HepG2 (cell line): Measurements from ENCODE around the gene PEX14. TPM values are rescaled to one million over a fixed set of nuclear protein-coding genes. Genes with fewer than 3 reads are reported as not detected.

Source experiments
- CSRNP1 ChIP-seq: sonication (generic); formaldehyde crosslinking; IDR thresholded peaks from 2 replicates; pipeline ENCODE4 v1.8.1; 2023; ENCODE audit warnings: mild to moderate bottlenecking, missing genetic modification reagents
- GATAD2A ChIP-seq: IDR thresholded peaks from 2 replicates; pipeline ENCODE4 v1.6.1; 2016
- GPN1 ChIP-seq: sonication (generic); formaldehyde crosslinking; IDR thresholded peaks from 2 replicates; pipeline ENCODE4 v1.5.1; 2020; ENCODE audit warnings: missing genetic modification reagents, borderline replicate concordance
- NFYB ChIP-seq: sonication (generic); formaldehyde crosslinking; IDR thresholded peaks from 2 replicates; pipeline ENCODE4 v1.4.0; 2020; ENCODE audit warnings: missing genetic modification reagents
- NPAS2 ChIP-seq: sonication (generic); formaldehyde crosslinking; IDR thresholded peaks from 2 replicates; pipeline ENCODE4 v1.8.0; 2022; ENCODE audit warnings: mild to moderate bottlenecking, missing genetic modification reagents, borderline replicate concordance
- PATZ1 ChIP-seq: sonication (generic); formaldehyde crosslinking; IDR thresholded peaks from 2 replicates; pipeline ENCODE4 v1.4.0; 2020; ENCODE audit warnings: missing genetic modification reagents
- PCBP2 ChIP-seq: fragments of 200-400 bp; formaldehyde crosslinking; optimal IDR thresholded peaks from 2 replicates; pipeline ENCODE3; 2018; ENCODE audit warnings: low read length, low read depth; ENCODE audit not compliant: poor library complexity, severe bottlenecking
- REST ChIP-seq, 2 experiments: IDR thresholded peaks; 2 replicates each; pipeline ENCODE4 v1.6.1; 2011 to 2012; ENCODE audit warnings: low read length in 2 of 2, borderline replicate concordance in 1 of 2, low read depth in 1 of 2, mild to moderate bottlenecking in 1 of 2, moderate library complexity in 1 of 2
- SALL1 ChIP-seq: sonication (generic); formaldehyde crosslinking; IDR thresholded peaks from 2 replicates; pipeline ENCODE4 v1.8.0; 2022; ENCODE audit warnings: mild to moderate bottlenecking, missing genetic modification reagents
- ZBTB37 ChIP-seq: sonication (generic); formaldehyde crosslinking; IDR thresholded peaks from 2 replicates; pipeline ENCODE4 v1.4.0; 2020; ENCODE audit warnings: mild to moderate bottlenecking, missing genetic modification reagents
- ZNF253 ChIP-seq: sonication (generic); formaldehyde crosslinking; IDR thresholded peaks from 2 replicates; pipeline ENCODE4 v1.8.0; 2022; ENCODE audit warnings: mild to moderate bottlenecking, missing genetic modification reagents, borderline replicate concordance
- ZNF878 ChIP-seq: sonication (generic); formaldehyde crosslinking; IDR thresholded peaks from 2 replicates; pipeline ENCODE4 v1.8.1; 2023; ENCODE audit warnings: mild to moderate bottlenecking, missing genetic modification reagents, moderate library complexity
- polyA plus RNA-seq, 8 experiments: library from polyadenylated mRNA; depleted of rRNA in 3 of 8; stranded (reverse) in 7 of 8; unstranded in 1 of 8; fragments of >200 nt; fragmentation: Illumina TruSeq in 4 of 8; extraction: Trizol in 4 of 8; gene quantifications; 2 replicates each; pipeline versions ENCODE4 v1.2.1 to v1.2.3, GENCODE V29; 2011 to 2016; ENCODE audit warnings: low read depth in 4 of 8, missing spikeins in 1 of 8, mixed read lengths in 1 of 8; ENCODE audit not compliant: insufficient read depth in 1 of 8
- total RNA-seq, 5 experiments: library from RNA; depleted of rRNA; stranded (reverse); fragments of >200 nt; fragmentation: Illumina TruSeq; extraction: Trizol; gene quantifications; 2 replicates each; pipeline ENCODE4 v1.2.3, GENCODE V29; 2016; ENCODE audit warnings: low read depth in 1 of 5
- TF ChIP-seq, protein P1 (sequence below): sonication (generic); formaldehyde crosslinking; IDR thresholded peaks from 2 replicates; pipeline ENCODE4 v1.9.0; 2022; ENCODE audit warnings: low read depth, missing genetic modification reagents
- TF ChIP-seq, protein P2 (sequence below): sonication (generic); formaldehyde crosslinking; IDR thresholded peaks from 2 replicates; pipeline ENCODE4 v1.4.0; 2020; ENCODE audit warnings: missing genetic modification reagents
- TF ChIP-seq, protein P3 (sequence below): sonication (generic); formaldehyde crosslinking; IDR thresholded peaks from 2 replicates; pipeline ENCODE4 v1.4.0; 2020; ENCODE audit warnings: mild to moderate bottlenecking, missing genetic modification reagents

The PEX14 gene
- total and polyA plus RNA-seq, 2 of the 13 experiments (the other 11 are each of a cell fraction or from before 2014, with no cell fraction given), result 6.5 to 9.9 TPM

DNA sequence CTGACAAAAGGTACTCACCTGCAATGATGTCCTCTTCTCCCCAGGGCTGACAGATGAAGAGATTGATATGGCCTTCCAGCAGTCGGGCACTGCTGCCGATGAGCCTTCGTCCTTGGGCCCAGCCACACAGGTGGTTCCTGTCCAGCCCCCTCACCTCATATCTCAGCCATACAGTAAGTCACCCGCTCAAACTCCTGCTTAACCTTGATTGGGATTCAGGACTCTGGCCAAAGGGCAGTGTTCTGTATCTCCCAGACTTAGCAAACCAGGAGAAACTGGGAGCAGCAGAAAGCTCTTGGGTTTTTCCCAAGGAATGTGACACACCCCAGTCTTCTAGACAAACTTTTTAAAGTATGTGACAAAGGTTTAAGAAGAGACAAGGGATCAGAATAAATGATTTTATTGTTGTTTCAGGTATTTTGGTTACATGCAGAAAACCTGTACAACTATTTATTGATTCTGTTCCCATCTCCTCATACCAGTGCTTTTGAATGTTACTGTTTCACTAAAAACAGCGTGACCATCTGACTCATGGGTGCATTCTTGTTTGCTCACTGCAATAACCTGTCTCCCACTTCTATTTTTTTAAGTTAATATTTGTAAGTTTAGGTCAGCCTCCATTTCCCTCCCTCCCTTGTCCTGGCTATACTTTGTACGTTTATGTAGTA lies 124.6 kb downstream of the PEX14 start (continued):
- TF ChIP-seq, protein P1, sequence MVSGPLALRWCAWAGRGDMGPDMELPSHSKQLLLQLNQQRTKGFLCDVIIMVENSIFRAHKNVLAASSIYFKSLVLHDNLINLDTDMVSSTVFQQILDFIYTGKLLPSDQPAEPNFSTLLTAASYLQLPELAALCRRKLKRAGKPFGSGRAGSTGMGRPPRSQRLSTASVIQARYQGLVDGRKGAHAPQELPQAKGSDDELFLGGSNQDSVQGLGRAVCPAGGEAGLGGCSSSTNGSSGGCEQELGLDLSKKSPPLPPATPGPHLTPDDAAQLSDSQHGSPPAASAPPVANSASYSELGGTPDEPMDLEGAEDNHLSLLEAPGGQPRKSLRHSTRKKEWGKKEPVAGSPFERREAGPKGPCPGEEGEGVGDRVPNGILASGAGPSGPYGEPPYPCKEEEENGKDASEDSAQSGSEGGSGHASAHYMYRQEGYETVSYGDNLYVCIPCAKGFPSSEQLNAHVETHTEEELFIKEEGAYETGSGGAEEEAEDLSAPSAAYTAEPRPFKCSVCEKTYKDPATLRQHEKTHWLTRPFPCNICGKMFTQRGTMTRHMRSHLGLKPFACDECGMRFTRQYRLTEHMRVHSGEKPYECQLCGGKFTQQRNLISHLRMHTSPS (CRISPR knock-in tag), result no peak
- TF ChIP-seq ZBTB37 (CRISPR knock-in tag) (no peak), PCBP2 (no peak), PATZ1 (CRISPR knock-in tag) (0 out of 2 replicates have a peak, but pooled peaks have one; percentile 21), NPAS2 (no peak), CSRNP1 (no peak), GATAD2A (CRISPR knock-in tag) (peak; percentile 70; the same call in 1 of the 2 replicates), ZNF878 (CRISPR knock-in tag) (no peak), ZNF253 (CRISPR knock-in tag) (no peak), NFYB (CRISPR knock-in tag) (peak; percentile 52; the same call in 1 of the 2 replicates), GPN1 (CRISPR knock-in tag) (no peak), REST (IDR thresholded peaks at IDR 0.05; ENCODE audit: borderline replicate concordance in 1 of 2, low read depth in 1 of 2, low read length in 2 of 2) (no peak), SALL1 (CRISPR knock-in tag) (peak; percentile 94)
- TF ChIP-seq, protein P2, sequence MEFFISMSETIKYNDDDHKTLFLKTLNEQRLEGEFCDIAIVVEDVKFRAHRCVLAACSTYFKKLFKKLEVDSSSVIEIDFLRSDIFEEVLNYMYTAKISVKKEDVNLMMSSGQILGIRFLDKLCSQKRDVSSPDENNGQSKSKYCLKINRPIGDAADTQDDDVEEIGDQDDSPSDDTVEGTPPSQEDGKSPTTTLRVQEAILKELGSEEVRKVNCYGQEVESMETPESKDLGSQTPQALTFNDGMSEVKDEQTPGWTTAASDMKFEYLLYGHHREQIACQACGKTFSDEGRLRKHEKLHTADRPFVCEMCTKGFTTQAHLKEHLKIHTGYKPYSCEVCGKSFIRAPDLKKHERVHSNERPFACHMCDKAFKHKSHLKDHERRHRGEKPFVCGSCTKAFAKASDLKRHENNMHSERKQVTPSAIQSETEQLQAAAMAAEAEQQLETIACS (CRISPR knock-in tag), result no peak
- TF ChIP-seq, protein P3, sequence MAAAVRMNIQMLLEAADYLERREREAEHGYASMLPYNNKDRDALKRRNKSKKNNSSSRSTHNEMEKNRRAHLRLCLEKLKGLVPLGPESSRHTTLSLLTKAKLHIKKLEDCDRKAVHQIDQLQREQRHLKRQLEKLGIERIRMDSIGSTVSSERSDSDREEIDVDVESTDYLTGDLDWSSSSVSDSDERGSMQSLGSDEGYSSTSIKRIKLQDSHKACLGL, result no peak
